Measurements from ENCODE around the gene OSBPL3.

Gene OSBPL3

GRCh38 chr7:24786306-24786705 lies 193.7 kb downstream of the OSBPL3 start:
- no peak for DNase-seq

GRCh38 chr7:24784277-24784676 lies 195.7 kb downstream of the OSBPL3 start:
- DNase-seq = no peak

GRCh38 chr7:24783698-24784097 lies 196.3 kb downstream of the OSBPL3 start:
- DNase-seq = no peak

- DNase-seq = no peak
These were observed 198.9 kb downstream of the OSBPL3 start for GRCh38 chr7:24781106-24781505.

- DNase-seq = no peak
These were observed 200.7 kb downstream of the OSBPL3 start for GRCh38 chr7:24779283-24779655.

- DNase-seq = peak in 1 of 5 donors; percentile 59
These were observed 201.3 kb downstream of the OSBPL3 start for GRCh38 chr7:24778543-24779282.

GRCh38 chr7:24777806-24778205 lies 202.2 kb downstream of the OSBPL3 start:
- no peak for DNase-seq

- DNase-seq = no peak
These were observed 206.3 kb downstream of the OSBPL3 start for GRCh38 chr7:24773646-24774045.

GRCh38 chr7:24769851-24770250 lies 210.1 kb downstream of the OSBPL3 start:
- DNase-seq = no peak

GRCh38 chr7:24769014-24769830 lies 210.8 kb downstream of the OSBPL3 start:
- peak in 1 of 5 donors; percentile 5 for DNase-seq

- DNase-seq = no peak
These were observed 212.0 kb downstream of the OSBPL3 start for GRCh38 chr7:24767878-24768569.

GRCh38 chr7:24764972-24765744 lies 214.8 kb downstream of the OSBPL3 start:
- DNase-seq = no peak

GRCh38 chr7:24764011-24764410 lies 216.0 kb downstream of the OSBPL3 start:
- DNase-seq = no peak

- DNase-seq = no peak
These were observed 216.6 kb downstream of the OSBPL3 start for GRCh38 chr7:24763303-24763901.

- no peak for DNase-seq
These were observed 217.2 kb downstream of the OSBPL3 start for GRCh38 chr7:24762771-24763170.

- no peak for DNase-seq
These were observed 219.0 kb downstream of the OSBPL3 start for GRCh38 chr7:24760968-24761367.

- DNase-seq = peak in 3 of 5 donors; percentile 5 to 13 (median 10)
These were observed 222.4 kb downstream of the OSBPL3 start, which contains the start of gene GSDME for GRCh38 chr7:24757353-24758275. Gene GSDME (minus strand): TSS chr7:24757464. CDS start chr7:24749774, 7,690 bp downstream.

- DNase-seq = peak in 1 of 5 donors; percentile 8
These were observed 223.2 kb downstream of the OSBPL3 start for GRCh38 chr7:24756545-24757352.

- peak in 1 of 5 donors; percentile 71 for DNase-seq
These were observed 224.2 kb downstream of the OSBPL3 start for GRCh38 chr7:24755541-24756407.
